MCF 10A (cell line): ENCODE data around the gene GRM7. TPM values are rescaled to one million over a fixed set of nuclear protein-coding genes. Genes with fewer than 3 reads are reported as not detected.
A peak's percentile ranks its signal among the peaks of the same experiment; 100 is the strongest.

Source experiments
- BruUV-seq: library from RNA; stranded (reverse); fragments of 400-500 nt; replicated peaks from 2 replicates; lab custom pipeline; 2021; lab: Mats Ljungman, UMichigan
- CTCF ChIA-PET: fragments of 300-600 bp; sonication (Branson Sonifier 250); formaldehyde crosslinking; extraction: SDS; loops from one replicate; lab custom pipeline; 2021; ENCODE audit warnings: antibody characterized with exemption, inconsistent platforms; lab: Yijun Ruan, JAX
- POLR2A ChIA-PET: fragments of 300-600, 350-650 bp; sonication (Branson Sonifier 250); formaldehyde crosslinking; extraction: SDS; loops from one replicate; lab custom pipeline; 2020; ENCODE audit warnings: antibody characterized with exemption, inconsistent platforms; lab: Yijun Ruan, JAX
- DNase-seq: peaks from one replicate; pipeline ENCODE4 v3.0.0-alpha.2; 2018; ENCODE audit not compliant: unreplicated experiment
- H3K27ac Mint-ChIP-seq: one replicate; pipeline ENCODE4 v1.8.0; 2022; ENCODE audit warnings: mild to moderate bottlenecking, low read depth, mixed read lengths; ENCODE audit not compliant: unreplicated experiment
- H3K27me3 Mint-ChIP-seq: one replicate; pipeline ENCODE4 v1.8.0; 2022; ENCODE audit warnings: mixed read lengths; ENCODE audit not compliant: insufficient read depth, unreplicated experiment
- H3K36me3 Mint-ChIP-seq: one replicate; pipeline ENCODE4 v1.8.0; 2022; ENCODE audit warnings: mild to moderate bottlenecking, moderate library complexity, mixed read lengths; ENCODE audit not compliant: insufficient read depth, unreplicated experiment
- H3K4me1 Mint-ChIP-seq: one replicate; pipeline ENCODE4 v1.8.0; 2022; ENCODE audit warnings: mixed read lengths; ENCODE audit not compliant: insufficient read depth, unreplicated experiment
- H3K4me3 Mint-ChIP-seq: one replicate; pipeline ENCODE4 v1.8.0; 2022; ENCODE audit warnings: mild to moderate bottlenecking, moderate library complexity, mixed read lengths; ENCODE audit not compliant: unreplicated experiment
- H3K9me3 Mint-ChIP-seq: one replicate; pipeline ENCODE4 v1.8.0; 2022; ENCODE audit warnings: mixed read lengths; ENCODE audit not compliant: unreplicated experiment
- CTCF ChIP-seq: fragments of 200-600 bp; IDR thresholded peaks from one replicate; pipeline ENCODE4 v1.8.0; 2022; ENCODE audit warnings: antibody characterized with exemption, mild to moderate bottlenecking; ENCODE audit not compliant: unreplicated experiment
- intact Hi-C: fragments of 100-400 bp; cut with micrococcal nuclease; formaldehyde crosslinking; loops from 2 replicates; pipeline ENCODE4 v1.14.1; 2022
- total RNA-seq: library from RNA; stranded (reverse); gene quantifications from 2 replicates; pipeline ENCODE4 v1.2.3, GENCODE V29; 2022

Gene GRM7
- total RNA-seq, 1 experiment from 2014 or later = not detected

DNA sequence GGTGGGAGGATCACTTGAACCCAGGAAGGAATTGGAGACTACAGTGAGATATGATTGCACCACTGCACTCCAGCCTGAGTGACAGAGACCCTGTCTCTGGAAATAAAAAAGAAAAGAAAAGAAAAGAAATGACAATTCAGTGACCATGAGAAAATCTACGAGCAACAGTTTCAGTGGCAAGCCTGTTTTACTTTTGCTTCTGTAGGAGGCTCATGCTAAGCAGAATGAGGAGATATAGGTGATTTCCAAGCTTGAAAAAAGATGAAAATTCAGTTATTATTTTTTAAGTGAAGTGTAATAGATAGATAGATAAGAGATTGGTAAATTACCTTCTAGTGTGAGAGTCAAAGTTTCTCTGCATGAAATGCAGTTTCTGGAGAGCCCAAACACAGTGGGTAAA is 651.1 kb downstream of the GRM7 start:
- no peaks in the 10 kb centered on the region for H3K9me3 Mint-ChIP-seq
- intact Hi-C loops = no loop called here
- peaks cover 21% of the 10 kb centered on the region for H3K4me1 Mint-ChIP-seq
- DNase-seq = no peak
- POLR2A ChIA-PET = no interaction called here
- no peaks in the 10 kb centered on the region for H3K36me3 Mint-ChIP-seq
- TF ChIP-seq CTCF = no peak
- no peaks in the 10 kb centered on the region for H3K27me3 Mint-ChIP-seq
- no peak overlapping the region for H3K4me3 Mint-ChIP-seq
- CTCF ChIA-PET = interaction anchor here (0.6 to 0.9 kb wide), 3 partner anchors 154 to 1544 kb away, joined by 3 to 6 read pairs (median 4); no protein-coding TSS in a partner anchor
- no peak overlapping the region for H3K27ac Mint-ChIP-seq
- BruUV-seq = no TSS peak

DNA sequence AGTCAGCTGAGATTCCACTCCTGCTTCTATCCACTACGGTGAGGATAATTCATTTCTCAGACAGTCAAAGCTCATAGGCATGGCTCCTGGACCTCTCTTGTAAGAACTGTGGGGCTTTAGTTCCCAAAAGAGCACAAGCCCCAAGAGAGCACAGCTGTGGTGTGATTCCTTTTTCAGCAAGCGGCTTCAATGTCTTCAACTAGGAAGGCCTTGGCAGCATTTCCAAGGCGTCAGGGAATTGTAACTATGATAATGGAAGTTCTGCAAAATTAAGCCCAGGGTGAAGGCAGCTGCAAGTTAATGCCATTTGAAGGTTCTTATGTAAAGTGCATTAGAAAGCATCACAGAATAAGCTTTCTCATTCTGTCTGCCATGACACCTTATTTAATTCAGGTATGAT is 657.1 kb downstream of the GRM7 start:
- intact Hi-C loops = no loop called here
- H3K9me3 Mint-ChIP-seq = no peaks in the 10 kb centered on the region
- ChIA-PET CTCF (interaction anchor here (0.6 kb wide), 1 partner anchor 910 kb away, joined by 3 read pairs; no protein-coding TSS in a partner anchor), POLR2A (interaction anchor here (0.9 kb wide), 1 partner anchor 13 kb away, joined by 3 read pairs; no protein-coding TSS in a partner anchor)
- H3K36me3 Mint-ChIP-seq = no peaks in the 10 kb centered on the region
- H3K27me3 Mint-ChIP-seq = no peaks in the 10 kb centered on the region
- no peak for TF ChIP-seq CTCF
- no TSS peak for BruUV-seq
- no peak overlapping the region for H3K4me3 Mint-ChIP-seq
- no peaks in the 10 kb centered on the region for H3K4me1 Mint-ChIP-seq
- no peak for DNase-seq
- H3K27ac Mint-ChIP-seq = no peak overlapping the region

- ChIA-PET CTCF (interaction anchor here (1.1 kb wide), 1 partner anchor 11 kb away, joined by 3 read pairs; no protein-coding TSS in a partner anchor), POLR2A (interaction anchor here (0.9 kb wide), 1 partner anchor 13 kb away, joined by 3 read pairs; no protein-coding TSS in a partner anchor)
- no TSS peak for BruUV-seq
- no peak overlapping the region for H3K4me3 Mint-ChIP-seq
- H3K27me3 Mint-ChIP-seq = no peaks in the 10 kb centered on the region
- no peaks in the 10 kb centered on the region for H3K36me3 Mint-ChIP-seq
- no peak overlapping the region for H3K27ac Mint-ChIP-seq
- no peak for TF ChIP-seq CTCF
- H3K9me3 Mint-ChIP-seq = no peaks in the 10 kb centered on the region
- DNase-seq = peak; percentile 26
- intact Hi-C loops = no loop called here
- no peaks in the 10 kb centered on the region for H3K4me1 Mint-ChIP-seq
These were observed 657.5 kb downstream of the GRM7 start for GRCh38 chr3:7518456-7518855.

DNA sequence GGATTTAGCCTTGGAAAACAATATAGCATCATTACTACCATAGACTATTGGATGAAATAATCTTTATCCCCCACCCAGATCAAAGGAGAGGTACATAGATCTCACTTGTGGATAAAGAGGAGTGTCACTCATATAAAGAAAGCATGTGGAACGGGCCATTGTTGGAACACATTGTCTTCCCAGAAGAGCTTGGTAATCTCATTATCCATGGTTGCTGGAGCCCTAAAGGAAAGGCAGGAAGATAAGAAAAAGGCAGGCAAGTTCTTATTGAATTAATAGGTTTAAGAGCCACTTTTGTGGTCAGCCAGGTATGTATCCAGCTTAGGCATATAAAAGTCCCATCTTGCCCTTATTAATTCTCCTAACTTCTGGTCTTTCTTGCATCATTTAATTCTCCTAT is 659.1 kb downstream of the GRM7 start:
- no peak for TF ChIP-seq CTCF
- H3K9me3 Mint-ChIP-seq = no peaks in the 10 kb centered on the region
- no TSS peak for BruUV-seq
- CTCF ChIA-PET = no interaction called here
- no peaks in the 10 kb centered on the region for H3K36me3 Mint-ChIP-seq
- intact Hi-C loops = no loop called here
- H3K27me3 Mint-ChIP-seq = no peaks in the 10 kb centered on the region
- H3K27ac Mint-ChIP-seq = no peak overlapping the region
- POLR2A ChIA-PET = interaction anchor here (1.2 kb wide), 1 partner anchor 12 kb away, joined by 4 read pairs; no protein-coding TSS in a partner anchor
- no peak for DNase-seq
- no peak overlapping the region for H3K4me3 Mint-ChIP-seq
- no peaks in the 10 kb centered on the region for H3K4me1 Mint-ChIP-seq
